Measurements from ENCODE around the gene BMP6.

The BMP6 gene

GRCh38 chr6:7917729-7918128 is 191.8 kb downstream of the BMP6 start:
- in situ Hi-C loops (cut with HindIII; ENCODE audit: low sequenced_read_pairs): no loop called here

GRCh38 chr6:7918403-7918802 is 192.5 kb downstream of the BMP6 start:
- in situ Hi-C loops (cut with HindIII; ENCODE audit: low sequenced_read_pairs): no loop called here

GRCh38 chr6:7919871-7920270 is 194.0 kb downstream of the BMP6 start:
- in situ Hi-C loops (cut with HindIII; ENCODE audit: low sequenced_read_pairs): no loop called here

- in situ Hi-C loops (cut with HindIII; ENCODE audit: low sequenced_read_pairs): no loop called here
These were observed 194.5 kb downstream of the BMP6 start for GRCh38 chr6:7920425-7920824.

GRCh38 chr6:7921046-7921445 is 195.1 kb downstream of the BMP6 start:
- in situ Hi-C loops (cut with HindIII; ENCODE audit: low sequenced_read_pairs): no loop called here

GRCh38 chr6:7921632-7922092 is 195.8 kb downstream of the BMP6 start:
- in situ Hi-C loops (cut with HindIII; ENCODE audit: low sequenced_read_pairs): no loop called here

- in situ Hi-C loops (cut with HindIII; ENCODE audit: low sequenced_read_pairs): no loop called here
These were observed 196.7 kb downstream of the BMP6 start for GRCh38 chr6:7922596-7922995.

GRCh38 chr6:7924867-7925266 is 199.0 kb downstream of the BMP6 start:
- in situ Hi-C loops (cut with HindIII; ENCODE audit: low sequenced_read_pairs): no loop called here
